ENCODE data around the gene CYP4F8.

DNA sequence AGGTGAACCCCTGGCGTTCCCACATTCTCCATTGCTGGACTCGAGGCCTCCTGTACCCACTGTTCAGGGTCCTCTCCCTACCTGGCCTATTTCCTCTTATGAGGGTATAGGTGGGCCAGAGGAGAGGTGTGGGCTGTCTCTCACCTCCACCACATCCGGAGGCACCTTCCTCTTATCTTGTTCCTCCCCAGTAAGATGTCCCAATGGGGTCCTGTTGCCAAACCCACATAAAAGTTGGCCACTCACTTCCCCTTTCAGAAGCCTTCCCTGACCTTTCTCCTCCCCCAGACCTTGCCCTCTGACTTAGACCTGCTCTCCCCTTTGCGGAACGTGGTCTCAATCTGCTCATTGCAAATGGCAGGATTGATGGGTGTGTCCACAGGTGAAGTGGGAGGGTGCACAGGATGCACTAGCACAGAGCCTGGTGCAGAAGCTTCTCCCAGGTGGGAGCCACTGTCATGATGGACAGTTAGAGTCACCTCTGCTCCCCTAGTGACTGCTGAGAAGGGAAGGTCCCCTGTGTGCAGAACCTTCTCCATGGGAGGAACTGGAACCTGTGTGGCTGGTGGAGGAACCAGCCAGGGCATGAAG, 27.0 kb downstream of the CYP4F8 start:
- TF ChIP-seq, protein P1, sequence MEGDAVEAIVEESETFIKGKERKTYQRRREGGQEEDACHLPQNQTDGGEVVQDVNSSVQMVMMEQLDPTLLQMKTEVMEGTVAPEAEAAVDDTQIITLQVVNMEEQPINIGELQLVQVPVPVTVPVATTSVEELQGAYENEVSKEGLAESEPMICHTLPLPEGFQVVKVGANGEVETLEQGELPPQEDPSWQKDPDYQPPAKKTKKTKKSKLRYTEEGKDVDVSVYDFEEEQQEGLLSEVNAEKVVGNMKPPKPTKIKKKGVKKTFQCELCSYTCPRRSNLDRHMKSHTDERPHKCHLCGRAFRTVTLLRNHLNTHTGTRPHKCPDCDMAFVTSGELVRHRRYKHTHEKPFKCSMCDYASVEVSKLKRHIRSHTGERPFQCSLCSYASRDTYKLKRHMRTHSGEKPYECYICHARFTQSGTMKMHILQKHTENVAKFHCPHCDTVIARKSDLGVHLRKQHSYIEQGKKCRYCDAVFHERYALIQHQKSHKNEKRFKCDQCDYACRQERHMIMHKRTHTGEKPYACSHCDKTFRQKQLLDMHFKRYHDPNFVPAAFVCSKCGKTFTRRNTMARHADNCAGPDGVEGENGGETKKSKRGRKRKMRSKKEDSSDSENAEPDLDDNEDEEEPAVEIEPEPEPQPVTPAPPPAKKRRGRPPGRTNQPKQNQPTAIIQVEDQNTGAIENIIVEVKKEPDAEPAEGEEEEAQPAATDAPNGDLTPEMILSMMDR (IDR thresholded peaks at IDR 0.05; ENCODE audit: low read depth, low read length): no peak
- TF ChIP-seq EZH2phosphoT487 (IDR thresholded peaks at IDR 0.05; ENCODE audit: low read depth): no peak

Data from OCI-LY3 (cell line).